ENCODE data around the gene CCDC196.
A peak's percentile ranks its signal among the peaks of the same experiment; 100 is the strongest.

CCDC196 gene

DNA sequence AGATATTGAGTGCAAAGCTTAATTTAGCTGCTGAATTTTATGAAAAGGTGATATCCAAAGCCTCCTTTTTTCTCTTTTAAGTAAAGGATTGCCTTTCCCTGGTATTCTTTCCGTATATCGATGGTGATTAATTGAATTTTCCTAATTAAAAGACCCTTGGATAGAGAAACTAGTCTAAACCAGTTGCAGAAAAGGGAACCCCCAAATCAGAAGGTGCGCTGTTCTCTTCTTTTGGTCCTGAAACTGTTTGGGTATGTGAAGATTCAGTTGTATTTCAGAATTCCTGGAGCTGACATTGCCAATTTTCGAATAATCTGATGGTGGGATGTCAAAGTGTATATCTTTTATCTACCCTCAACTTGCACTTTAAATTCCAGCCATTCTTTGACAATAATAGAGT lies 23.7 kb downstream of the CCDC196 start:
- TF ChIP-seq, protein P1, sequence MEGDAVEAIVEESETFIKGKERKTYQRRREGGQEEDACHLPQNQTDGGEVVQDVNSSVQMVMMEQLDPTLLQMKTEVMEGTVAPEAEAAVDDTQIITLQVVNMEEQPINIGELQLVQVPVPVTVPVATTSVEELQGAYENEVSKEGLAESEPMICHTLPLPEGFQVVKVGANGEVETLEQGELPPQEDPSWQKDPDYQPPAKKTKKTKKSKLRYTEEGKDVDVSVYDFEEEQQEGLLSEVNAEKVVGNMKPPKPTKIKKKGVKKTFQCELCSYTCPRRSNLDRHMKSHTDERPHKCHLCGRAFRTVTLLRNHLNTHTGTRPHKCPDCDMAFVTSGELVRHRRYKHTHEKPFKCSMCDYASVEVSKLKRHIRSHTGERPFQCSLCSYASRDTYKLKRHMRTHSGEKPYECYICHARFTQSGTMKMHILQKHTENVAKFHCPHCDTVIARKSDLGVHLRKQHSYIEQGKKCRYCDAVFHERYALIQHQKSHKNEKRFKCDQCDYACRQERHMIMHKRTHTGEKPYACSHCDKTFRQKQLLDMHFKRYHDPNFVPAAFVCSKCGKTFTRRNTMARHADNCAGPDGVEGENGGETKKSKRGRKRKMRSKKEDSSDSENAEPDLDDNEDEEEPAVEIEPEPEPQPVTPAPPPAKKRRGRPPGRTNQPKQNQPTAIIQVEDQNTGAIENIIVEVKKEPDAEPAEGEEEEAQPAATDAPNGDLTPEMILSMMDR (IDR thresholded peaks at IDR 0.05; ENCODE audit: low read depth, low read length, missing control alignments) = no peak
- no peak for DNase-seq (ENCODE audit: extremely low read depth, low read depth)
- peak overlapping the region; percentile 98 for H3K4me3 ChIP-seq (replicated peaks; ENCODE audit: low read depth, low read length)

DNA sequence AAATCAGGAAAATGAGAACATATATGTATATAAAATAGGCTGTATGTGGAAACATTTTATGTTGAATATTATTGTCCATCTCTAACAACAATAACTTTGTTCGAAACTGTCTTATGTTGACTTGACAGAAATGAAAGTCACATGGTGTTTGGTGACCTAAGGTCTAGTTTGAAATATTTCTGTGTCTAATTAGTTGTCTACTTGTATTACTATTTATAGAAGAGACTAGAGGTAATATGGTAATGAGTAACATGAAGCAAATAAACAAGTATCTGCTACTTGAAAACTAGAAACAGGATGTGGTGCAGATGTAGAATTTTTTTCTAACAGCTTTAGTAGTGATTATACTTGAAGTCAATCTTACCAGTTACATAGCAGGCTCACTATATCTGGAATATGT lies 25.7 kb downstream of the CCDC196 start:
- no peak for DNase-seq (ENCODE audit: extremely low read depth, low read depth)
- TF ChIP-seq, protein P1 (IDR thresholded peaks at IDR 0.05; ENCODE audit: low read depth, low read length, missing control alignments) = no peak
- no peak overlapping the region for H3K4me3 ChIP-seq (replicated peaks; ENCODE audit: low read depth, low read length)

DNA sequence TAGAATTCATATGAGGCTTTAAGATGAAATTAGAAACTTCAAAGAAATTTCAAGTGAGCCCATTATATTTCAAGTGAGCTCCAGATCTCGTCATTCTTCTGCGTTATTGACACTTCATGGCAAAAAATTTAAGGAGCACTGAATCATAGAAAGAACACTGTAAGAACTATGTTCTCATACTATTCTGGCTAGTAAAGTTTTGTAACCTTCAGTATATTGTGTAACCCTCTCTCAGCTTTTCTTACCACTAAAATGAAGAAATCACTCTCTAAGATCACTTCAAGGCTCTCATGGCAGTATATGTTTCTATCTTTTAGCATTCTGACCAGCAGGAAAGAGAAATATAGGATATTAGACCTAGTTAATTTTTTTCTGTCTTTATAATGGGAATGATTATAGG lies 28.0 kb downstream of the CCDC196 start:
- TF ChIP-seq, protein P1 (IDR thresholded peaks at IDR 0.05; ENCODE audit: low read depth, low read length, missing control alignments) = no peak
- no peak for DNase-seq (ENCODE audit: extremely low read depth, low read depth)
- H3K4me3 ChIP-seq (replicated peaks; ENCODE audit: low read depth, low read length) = no peak overlapping the region

DNA sequence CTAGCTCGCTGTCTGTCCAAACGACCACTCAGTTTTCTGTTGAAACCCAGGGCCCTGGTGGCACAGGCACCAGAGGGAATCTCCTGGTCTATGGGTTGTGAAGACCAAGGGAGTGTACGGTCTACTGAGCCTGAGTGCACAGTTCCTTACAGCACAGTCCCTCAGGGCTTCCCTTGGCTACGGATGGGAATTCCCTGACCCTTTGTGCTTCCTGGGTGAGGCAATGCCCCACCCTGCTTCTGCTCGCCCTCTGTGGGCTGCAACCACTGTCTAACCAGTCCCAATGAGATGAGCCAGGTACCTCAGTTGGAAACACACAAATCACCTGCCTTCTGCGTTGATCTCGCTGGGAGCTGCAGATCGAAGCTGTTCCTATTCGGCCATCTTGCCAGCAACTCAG lies 44.4 kb downstream of the CCDC196 start:
- DNase-seq (ENCODE audit: extremely low read depth, low read depth) = no peak
- no peak overlapping the region for H3K4me3 ChIP-seq (replicated peaks; ENCODE audit: low read depth, low read length)
- TF ChIP-seq, protein P1 (IDR thresholded peaks at IDR 0.05; ENCODE audit: low read depth, low read length, missing control alignments) = no peak

DNA sequence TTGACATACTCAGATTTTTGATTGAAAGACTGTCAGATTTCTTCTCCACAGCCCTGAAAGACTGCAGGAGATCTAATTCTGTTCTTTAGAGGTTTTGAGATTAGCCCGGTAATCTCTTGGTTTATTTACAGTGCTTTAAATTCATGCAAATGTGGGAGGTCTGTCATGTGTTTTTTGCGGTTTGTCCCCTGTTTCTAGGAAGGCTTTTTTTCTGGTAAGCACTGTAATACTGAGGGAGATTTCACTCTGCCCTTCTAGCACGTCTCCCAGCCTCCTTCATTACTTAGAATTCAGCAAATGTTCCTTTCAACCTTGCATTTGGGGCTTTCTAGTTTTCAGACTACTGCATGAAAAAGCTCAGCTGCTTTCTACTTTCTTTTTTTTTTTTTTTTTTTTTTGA lies 52.9 kb downstream of the CCDC196 start:
- no peak for DNase-seq (ENCODE audit: extremely low read depth, low read depth)
- no peak overlapping the region for H3K4me3 ChIP-seq (replicated peaks; ENCODE audit: low read depth, low read length)
- TF ChIP-seq, protein P1 (IDR thresholded peaks at IDR 0.05; ENCODE audit: low read depth, low read length, missing control alignments) = no peak

DNA sequence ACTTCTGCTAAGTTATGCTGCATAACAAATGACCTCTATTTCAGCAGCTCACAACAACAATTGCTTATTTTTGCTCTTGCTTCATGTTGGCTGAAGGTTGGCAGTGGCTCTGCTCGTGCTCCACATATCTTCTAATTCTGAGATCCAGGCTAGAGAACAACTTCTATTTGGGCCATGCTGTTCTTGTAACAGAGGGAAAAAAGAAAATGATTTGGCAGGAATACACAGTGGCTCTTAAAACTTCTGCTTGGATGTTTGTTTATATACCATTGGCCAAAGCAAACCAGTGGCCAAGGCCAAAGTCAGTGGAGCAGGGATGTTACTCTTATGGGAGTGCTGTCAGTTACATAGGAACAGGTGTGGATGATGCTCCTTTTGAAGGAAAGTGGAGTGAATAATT lies 53.9 kb downstream of the CCDC196 start:
- no peak overlapping the region for H3K4me3 ChIP-seq (replicated peaks; ENCODE audit: low read depth, low read length)
- TF ChIP-seq, protein P1 (IDR thresholded peaks at IDR 0.05; ENCODE audit: low read depth, low read length, missing control alignments) = no peak
- DNase-seq (ENCODE audit: extremely low read depth, low read depth) = no peak

DNA sequence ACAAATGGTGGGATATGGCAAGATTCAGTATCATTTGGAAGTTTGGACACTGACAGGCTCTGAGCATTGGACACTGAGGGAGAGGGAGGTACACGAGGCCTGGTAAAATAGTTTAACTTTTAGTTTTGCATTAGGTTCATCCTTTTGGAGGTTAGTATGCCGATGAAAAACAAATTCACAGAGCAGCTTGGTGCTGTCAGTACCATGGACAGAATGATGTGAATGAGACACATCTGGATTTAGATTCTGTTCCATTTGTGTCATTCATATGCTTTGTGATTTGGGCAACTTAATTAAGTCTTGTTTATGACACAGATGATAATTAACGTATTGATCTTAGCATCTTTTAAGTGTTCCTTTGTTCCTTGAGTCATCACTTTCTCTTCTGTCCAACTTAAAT lies 55.5 kb downstream of the CCDC196 start:
- DNase-seq (ENCODE audit: extremely low read depth, low read depth) = no peak
- TF ChIP-seq, protein P1 (IDR thresholded peaks at IDR 0.05; ENCODE audit: low read depth, low read length, missing control alignments) = no peak
- H3K4me3 ChIP-seq (replicated peaks; ENCODE audit: low read depth, low read length) = no peak overlapping the region

Data from HFF-Myc (cell line).